Endothelial cell of umbilical vein (primary cell): ENCODE data around the gene TOP2A. TPM values are rescaled to one million over a fixed set of nuclear protein-coding genes. Genes with fewer than 3 reads are reported as not detected.

ENCODE experiments used
- BruUV-seq: library from RNA; stranded (reverse); fragments of 400-500 nt; replicated peaks from 2 replicates; lab custom pipeline; 2021; lab: Mats Ljungman, UMichigan
- CTCF ChIA-PET: fragments of 300-600, 350-600 bp; sonication (Branson Sonifier 250); formaldehyde crosslinking; loops from one replicate; lab custom pipeline; 2021; ENCODE audit warnings: antibody characterized with exemption, inconsistent platforms; lab: Charles Lee
- POLR2A ChIA-PET: fragments of 300-600, 350-600 bp; sonication (Branson Sonifier 250); formaldehyde crosslinking; loops from one replicate; lab custom pipeline; 2021; ENCODE audit warnings: antibody characterized with exemption, inconsistent platforms; lab: Charles Lee
- DNase-seq: peaks from one replicate; pipeline ENCODE4 v3.0.0-alpha.2; 2011; ENCODE audit warnings: low read depth, low spot score
- FAIRE-seq: peaks from 2 replicates; lab custom pipeline; 2011; peaks lifted over from hg19 to GRCh38; lab: Jason Lieb, UNC
- H2AFZ ChIP-seq: 2 replicates; pipeline ENCODE4 v1.6.0; 2012; ENCODE audit warnings: low read depth, low read length, control low read depth, inconsistent platforms
- H3K27ac ChIP-seq: 2 replicates; pipeline ENCODE4 v1.5.1; 2011; ENCODE audit warnings: low read depth, mild to moderate bottlenecking, control low read depth, low read length, moderate library complexity; ENCODE audit not compliant: insufficient read depth
- H3K27me3 ChIP-seq, 2 experiments: 2 replicates each; pipeline versions ENCODE4 v1.6.0 to v1.6.1; 2011; ENCODE audit warnings: low read length in 2 of 2, mixed read lengths in 1 of 2; ENCODE audit not compliant: control insufficient read depth in 2 of 2, insufficient read depth in 2 of 2
- H3K36me3 ChIP-seq, 2 experiments: 2 replicates in 1 of 2; 3 replicates in 1 of 2; pipeline ENCODE4 v1.5.1; 2011; ENCODE audit warnings: low read length in 2 of 2, mild to moderate bottlenecking in 1 of 2, moderate library complexity in 1 of 2; ENCODE audit not compliant: control insufficient read depth in 2 of 2, insufficient read depth in 2 of 2; ENCODE audit errors: extremely low read depth in 1 of 2
- H3K4me1 ChIP-seq: 3 replicates; pipeline ENCODE4 v1.5.1; 2011; ENCODE audit warnings: mild to moderate bottlenecking, low read length; ENCODE audit not compliant: control insufficient read depth, insufficient read depth; ENCODE audit errors: extremely low read depth
- H3K4me2 ChIP-seq: 2 replicates; pipeline ENCODE4 v1.6.1; 2011; ENCODE audit warnings: low read length, control low read depth, mixed read lengths; ENCODE audit not compliant: insufficient read depth
- H3K4me3 ChIP-seq, 3 experiments: fragments of 200-600 bp in 1 of 3; sonication (generic), shearing (Covaris generic) in 1 of 3; replicated peaks in 1 of 3; 2 replicates each; pipeline ENCODE4 v1.5.1; 2011 to 2016; ENCODE audit warnings: control low read depth in 3 of 3, low read length in 3 of 3, mild to moderate bottlenecking in 2 of 3, inconsistent platforms in 1 of 3, low read depth in 1 of 3, moderate library complexity in 1 of 3; ENCODE audit not compliant: insufficient read depth in 1 of 3
- H3K79me2 ChIP-seq: 2 replicates; pipeline ENCODE4 v1.6.0; 2012; ENCODE audit warnings: low read length, inconsistent platforms; ENCODE audit not compliant: control insufficient read depth, insufficient read depth
- H3K9ac ChIP-seq: replicated peaks from 2 replicates; pipeline ENCODE3; 2011; ENCODE audit warnings: low read length, control low read depth; ENCODE audit not compliant: insufficient read depth; ENCODE audit errors: extremely low read depth
- H3K9me1 ChIP-seq: replicated peaks from 3 replicates; pipeline ENCODE4 v1.6.0; 2011; ENCODE audit warnings: mild to moderate bottlenecking, low read length; ENCODE audit not compliant: control insufficient read depth, insufficient read depth; ENCODE audit errors: extremely low read depth
- H3K9me3 ChIP-seq: replicated peaks from 2 replicates; pipeline ENCODE4 v1.5.1; 2012; ENCODE audit warnings: low read length, inconsistent platforms; ENCODE audit not compliant: control insufficient read depth, insufficient read depth
- H4K20me1 ChIP-seq: replicated peaks from 2 replicates; pipeline ENCODE3; 2011; ENCODE audit warnings: mild to moderate bottlenecking, low read length; ENCODE audit not compliant: control insufficient read depth, insufficient read depth; ENCODE audit errors: extremely low read depth
- EZH2 ChIP-seq: IDR thresholded peaks from 2 replicates; pipeline ENCODE4 v1.6.1; 2012; ENCODE audit warnings: borderline replicate concordance, low read depth, mild to moderate bottlenecking, moderate library complexity, low read length, inconsistent platforms; ENCODE audit not compliant: severe bottlenecking
- FOS ChIP-seq: IDR thresholded peaks from 2 replicates; pipeline ENCODE4 v1.6.1; 2011; ENCODE audit warnings: mild to moderate bottlenecking, low read length, moderate library complexity, borderline replicate concordance; ENCODE audit not compliant: insufficient read depth
- GATA2 ChIP-seq: IDR thresholded peaks from 2 replicates; pipeline ENCODE4 v1.7.0; 2011; ENCODE audit warnings: low read depth, mild to moderate bottlenecking, moderate library complexity, mixed read lengths, low read length; ENCODE audit not compliant: insufficient read length, insufficient read depth
- JUN ChIP-seq: IDR thresholded peaks from 2 replicates; pipeline ENCODE4 v1.6.1; 2011; ENCODE audit warnings: borderline replicate concordance, low read depth; ENCODE audit not compliant: insufficient read length, insufficient read depth
- MYC ChIP-seq: IDR thresholded peaks from one replicate; pipeline ENCODE4 v1.6.1; 2011; ENCODE audit warnings: mild to moderate bottlenecking, low read depth, low read length
- POLR2A ChIP-seq: IDR thresholded peaks from 2 replicates; pipeline ENCODE4 v1.6.1; 2012; ENCODE audit warnings: low read depth, mild to moderate bottlenecking, control low read depth, low read length
- POLR2AphosphoS5 ChIP-seq: IDR thresholded peaks from 2 replicates; pipeline ENCODE4 v1.6.1; 2012; ENCODE audit warnings: low read depth, mild to moderate bottlenecking, control low read depth, low read length, moderate library complexity; ENCODE audit not compliant: insufficient read depth
- dilution Hi-C: fragments of 300-500 bp; cut with MboI; formaldehyde crosslinking; loops from one replicate; pipeline ENCODE4 v1.15.0; 2019; ENCODE audit warnings: low sequenced_read_pairs; ENCODE audit not compliant: extremely low pct_ligation_motif_present
- intact Hi-C: fragments of 100-400 bp; cut with micrococcal nuclease; formaldehyde crosslinking; loops from one replicate; pipeline ENCODE4 v1.10.0; 2022
- polyA plus RNA-seq, 4 experiments: library from polyadenylated mRNA; depleted of rRNA in 3 of 4; stranded (reverse) in 3 of 4; unstranded in 1 of 4; fragments of >200 nt; gene quantifications; 2 replicates each; pipeline versions ENCODE4 v1.2.1 to v1.2.3, GENCODE V29; 2011 to 2012; ENCODE audit warnings: missing spikeins in 1 of 4
- total RNA-seq: library from RNA; stranded (reverse); gene quantifications from 2 replicates; pipeline ENCODE4 v1.2.3, GENCODE V29; 2021
- TF ChIP-seq, protein P1 (sequence below), 2 donors: IDR thresholded peaks; 1 replicate in 1 of 2; 2 replicates in 1 of 2; pipeline ENCODE4 v1.5.1; 2011; ENCODE audit warnings: low read length in 2 of 2, mild to moderate bottlenecking in 2 of 2, moderate library complexity in 2 of 2, control low read depth in 1 of 2, inconsistent platforms in 1 of 2, low read depth in 1 of 2; ENCODE audit not compliant: insufficient read depth in 1 of 2; ENCODE audit errors: extremely low read depth in 1 of 2
- TF ChIP-seq, protein P2 (sequence below): IDR thresholded peaks from 2 replicates; pipeline ENCODE4 v1.6.1; 2011; ENCODE audit not compliant: insufficient read depth, insufficient read length

The TOP2A gene
- total and polyA plus RNA-seq, 2 donors (not counting 3 experiments of a cell fraction or from before 2014, with no cell fraction given) = 31.3 to 160 TPM

DNA sequence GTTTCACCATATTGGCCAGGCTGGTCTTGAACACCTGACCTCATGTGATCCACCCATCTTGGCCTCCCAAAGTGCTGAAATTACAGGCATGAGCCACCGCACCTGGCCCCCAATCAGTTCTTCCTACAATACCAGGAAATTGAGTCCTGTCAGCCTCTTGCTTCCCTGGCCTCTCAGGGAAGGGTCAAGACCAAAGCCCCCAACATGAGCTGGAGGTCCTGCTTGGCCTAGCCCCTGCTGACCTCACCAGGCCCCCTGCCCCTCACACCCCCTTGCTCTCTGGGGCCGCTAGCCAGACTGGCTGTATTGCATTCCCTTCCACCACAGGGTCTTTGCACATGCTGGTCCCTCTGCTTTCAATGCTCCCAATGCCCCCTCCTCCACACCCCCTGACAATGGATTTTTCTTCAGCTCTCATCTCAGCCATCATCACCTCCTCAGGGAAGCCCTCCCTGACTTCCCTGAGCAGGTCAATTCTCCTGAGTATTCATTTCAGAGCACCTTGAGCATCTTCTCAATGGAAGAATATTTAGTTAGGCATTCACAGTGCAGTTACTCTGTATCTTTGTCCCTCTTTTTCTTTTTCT, 49.7 kb upstream of the TOP2A start:
- no peak overlapping the region for H3K4me2 ChIP-seq
- no peaks in the 10 kb centered on the region for H4K20me1 ChIP-seq
- TF ChIP-seq POLR2A = no peak
- no peak for TF ChIP-seq JUN
- TF ChIP-seq FOS = no peak
- TF ChIP-seq, protein P1, sequence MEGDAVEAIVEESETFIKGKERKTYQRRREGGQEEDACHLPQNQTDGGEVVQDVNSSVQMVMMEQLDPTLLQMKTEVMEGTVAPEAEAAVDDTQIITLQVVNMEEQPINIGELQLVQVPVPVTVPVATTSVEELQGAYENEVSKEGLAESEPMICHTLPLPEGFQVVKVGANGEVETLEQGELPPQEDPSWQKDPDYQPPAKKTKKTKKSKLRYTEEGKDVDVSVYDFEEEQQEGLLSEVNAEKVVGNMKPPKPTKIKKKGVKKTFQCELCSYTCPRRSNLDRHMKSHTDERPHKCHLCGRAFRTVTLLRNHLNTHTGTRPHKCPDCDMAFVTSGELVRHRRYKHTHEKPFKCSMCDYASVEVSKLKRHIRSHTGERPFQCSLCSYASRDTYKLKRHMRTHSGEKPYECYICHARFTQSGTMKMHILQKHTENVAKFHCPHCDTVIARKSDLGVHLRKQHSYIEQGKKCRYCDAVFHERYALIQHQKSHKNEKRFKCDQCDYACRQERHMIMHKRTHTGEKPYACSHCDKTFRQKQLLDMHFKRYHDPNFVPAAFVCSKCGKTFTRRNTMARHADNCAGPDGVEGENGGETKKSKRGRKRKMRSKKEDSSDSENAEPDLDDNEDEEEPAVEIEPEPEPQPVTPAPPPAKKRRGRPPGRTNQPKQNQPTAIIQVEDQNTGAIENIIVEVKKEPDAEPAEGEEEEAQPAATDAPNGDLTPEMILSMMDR (IDR thresholded peaks at IDR 0.05; ENCODE audit: extremely low read depth in 1 of 2, insufficient read depth in 1 of 2, low read depth in 1 of 2, low read length in 2 of 2) = no peak
- TF ChIP-seq GATA2 = no peak
- TF ChIP-seq, protein P2, sequence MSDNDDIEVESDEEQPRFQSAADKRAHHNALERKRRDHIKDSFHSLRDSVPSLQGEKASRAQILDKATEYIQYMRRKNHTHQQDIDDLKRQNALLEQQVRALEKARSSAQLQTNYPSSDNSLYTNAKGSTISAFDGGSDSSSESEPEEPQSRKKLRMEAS = no peak
- no peak for TF ChIP-seq MYC
- TF ChIP-seq POLR2AphosphoS5 = no peak
- no peak for TF ChIP-seq EZH2
- DNase-seq = no peak
- no peak overlapping the region for H3K9ac ChIP-seq
- H2AFZ ChIP-seq = no peak overlapping the region
- H3K27ac ChIP-seq = no peak overlapping the region
- POLR2A ChIA-PET = no interaction called here
- H3K79me2 ChIP-seq = no peaks in the 10 kb centered on the region
- no peak overlapping the region for H3K4me3 ChIP-seq
- no peak for FAIRE-seq
- no peaks in the 10 kb centered on the region for H3K9me1 ChIP-seq
- dilution Hi-C loops (no loop called here), intact Hi-C loops (no loop called here)
- no peaks in the 10 kb centered on the region for H3K36me3 ChIP-seq
- CTCF ChIA-PET = interaction anchor here (1.1 to 5.9 kb wide), 3 partner anchors 9 to 30 kb away, joined by 3 to 43 read pairs (median 4); no protein-coding TSS in a partner anchor
- H3K4me1 ChIP-seq = no peaks in the 10 kb centered on the region
- H3K9me3 ChIP-seq = no peaks in the 10 kb centered on the region
- no TSS peak for BruUV-seq
- H3K27me3 ChIP-seq = peaks cover 0 to 8% of the 10 kb centered on the region in 2 experiments
